GM15510 (cell line): ENCODE data around the gene LTBP3.

ENCODE experiments used
- POLR2A ChIP-seq: IDR thresholded peaks from 3 replicates; pipeline ENCODE4 v1.6.1; 2011; ENCODE audit warnings: borderline replicate concordance; ENCODE audit not compliant: insufficient read length; ENCODE audit errors: extremely low read depth

The LTBP3 gene

DNA sequence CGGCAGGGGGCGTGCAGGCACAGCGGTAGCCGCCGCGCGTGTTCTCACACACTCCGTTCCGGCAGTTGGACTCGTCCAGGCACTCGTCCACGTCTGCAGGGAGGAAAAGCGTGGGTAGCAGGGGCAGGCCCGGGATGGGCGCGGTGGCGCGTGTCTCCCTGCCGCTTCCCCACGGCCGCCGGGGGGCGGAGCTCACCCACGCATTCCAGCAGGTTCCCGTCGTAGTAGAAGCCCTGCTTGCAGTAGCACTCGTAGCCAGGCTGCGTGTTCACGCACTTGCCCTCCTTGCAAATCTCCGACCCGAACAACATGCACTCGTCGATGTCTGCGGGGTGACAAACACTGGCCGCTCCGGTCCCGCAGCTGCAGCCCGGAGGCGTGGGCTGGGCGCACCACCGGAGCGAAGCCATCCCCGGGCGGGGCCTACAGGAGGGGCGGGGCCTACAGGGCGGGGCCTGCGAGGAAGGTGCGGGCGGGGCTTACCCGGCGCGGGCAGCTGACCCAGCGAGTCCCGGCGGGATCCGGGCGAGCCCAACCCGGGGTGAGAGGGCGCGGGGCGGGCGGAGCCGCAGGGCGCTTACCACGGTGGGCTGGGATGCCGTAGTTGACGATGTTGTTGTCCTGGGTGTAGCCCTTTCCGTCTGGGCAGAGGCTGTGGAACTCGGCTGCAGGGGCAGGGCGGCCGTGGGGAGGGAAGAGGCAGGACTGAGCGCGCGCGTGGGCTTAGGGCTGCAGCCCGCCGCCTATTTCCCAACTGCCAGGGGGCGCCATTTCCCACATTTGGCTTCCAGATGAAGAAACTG is 17.7 kb downstream of the LTBP3 start:
- peak; percentile 63 for TF ChIP-seq POLR2A

DNA sequence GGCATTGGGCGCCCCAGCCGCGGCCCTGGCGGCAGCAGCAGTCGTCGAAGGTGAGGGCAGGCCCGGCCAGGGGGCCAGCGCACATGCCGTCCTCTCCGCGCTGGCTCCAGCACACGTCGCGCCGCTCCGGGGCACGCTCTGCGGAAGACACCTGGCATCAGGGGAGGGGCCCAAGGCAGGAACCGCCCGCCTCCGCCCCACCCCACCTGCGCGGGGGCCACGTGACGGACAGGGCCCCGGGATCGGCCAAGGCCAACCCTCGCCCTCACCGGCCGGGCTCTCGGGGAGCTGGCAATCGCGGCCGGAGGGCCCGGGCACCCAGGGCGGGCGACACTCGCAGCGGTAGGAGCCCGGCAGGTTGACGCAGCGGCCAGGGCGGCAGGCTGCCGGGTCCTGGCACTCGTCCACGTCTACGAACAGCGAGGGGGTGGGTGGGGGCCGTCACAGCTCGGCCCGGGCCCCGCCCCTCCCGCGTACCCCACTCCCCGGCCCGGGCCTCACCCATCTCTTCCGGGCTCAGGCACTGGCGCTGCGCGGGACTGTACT is 18.3 kb downstream of the LTBP3 start:
- TF ChIP-seq POLR2A, result no peak

GRCh38 chr11:65538915-65539743 is 19.0 kb downstream of the LTBP3 start:
- no peak for TF ChIP-seq POLR2A

DNA sequence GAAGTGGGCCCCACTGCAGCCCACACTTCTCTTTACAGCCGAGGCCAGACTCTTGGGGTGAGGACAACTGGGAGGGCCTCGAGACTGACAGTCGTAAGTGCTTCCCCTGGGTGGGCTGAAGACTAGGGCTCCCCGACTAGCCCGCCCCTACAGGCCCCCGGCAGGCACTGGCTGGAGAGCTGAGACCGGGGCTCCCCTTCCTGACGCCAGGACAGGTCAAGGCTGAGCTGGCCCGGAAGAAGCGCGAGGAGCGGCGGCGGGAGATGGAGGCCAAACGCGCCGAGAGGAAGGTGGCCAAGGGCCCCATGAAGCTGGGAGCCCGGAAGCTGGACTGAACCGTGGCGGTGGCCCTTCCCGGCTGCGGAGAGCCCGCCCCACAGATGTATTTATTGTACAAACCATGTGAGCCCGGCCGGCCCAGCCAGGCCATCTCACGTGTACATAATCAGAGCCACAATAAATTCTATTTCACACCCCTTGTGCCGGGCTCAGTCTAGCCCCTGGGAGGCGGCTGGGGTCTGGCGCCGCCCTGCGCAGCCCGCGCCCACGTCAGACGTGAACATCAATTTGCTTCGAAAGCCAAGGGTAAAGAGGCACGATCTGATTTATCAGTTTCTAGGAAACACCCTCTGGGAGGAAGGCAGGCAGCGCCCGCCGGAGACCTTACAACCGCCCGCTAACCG is 19.8 kb downstream of the LTBP3 start:
- no peak for TF ChIP-seq POLR2A

DNA sequence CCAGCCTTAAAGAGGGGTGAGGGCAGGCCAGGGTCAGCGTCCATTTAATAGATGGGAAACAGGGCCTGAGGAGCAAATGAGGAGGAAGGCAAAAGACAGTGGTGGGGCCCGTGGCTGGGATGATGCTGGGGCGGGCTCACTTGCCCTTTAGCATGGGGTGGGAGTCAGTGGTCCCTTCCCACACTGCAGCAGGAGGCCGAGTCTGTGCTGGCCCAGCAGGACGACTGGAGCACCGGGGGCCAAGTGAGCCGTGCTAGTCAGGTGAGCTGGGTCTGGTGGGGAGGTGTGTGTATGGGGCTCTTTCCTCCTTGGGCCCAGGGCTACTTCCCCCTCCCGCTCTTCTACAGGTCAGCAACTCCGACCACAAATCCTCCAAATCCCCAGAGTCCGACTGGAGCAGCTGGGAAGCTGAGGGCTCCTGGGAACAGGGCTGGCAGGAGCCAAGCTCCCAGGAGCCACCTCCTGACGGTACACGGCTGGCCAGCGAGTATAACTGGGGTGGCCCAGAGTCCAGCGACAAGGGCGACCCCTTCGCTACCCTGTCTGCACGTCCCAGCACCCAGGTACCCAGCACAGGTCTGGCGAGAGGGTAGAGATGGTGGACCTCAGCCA is 20.4 kb downstream of the LTBP3 start:
- TF ChIP-seq POLR2A, result peak; percentile 16

GRCh38 chr11:65537296-65537597 is 20.9 kb downstream of the LTBP3 start:
- TF ChIP-seq POLR2A, result no peak

DNA sequence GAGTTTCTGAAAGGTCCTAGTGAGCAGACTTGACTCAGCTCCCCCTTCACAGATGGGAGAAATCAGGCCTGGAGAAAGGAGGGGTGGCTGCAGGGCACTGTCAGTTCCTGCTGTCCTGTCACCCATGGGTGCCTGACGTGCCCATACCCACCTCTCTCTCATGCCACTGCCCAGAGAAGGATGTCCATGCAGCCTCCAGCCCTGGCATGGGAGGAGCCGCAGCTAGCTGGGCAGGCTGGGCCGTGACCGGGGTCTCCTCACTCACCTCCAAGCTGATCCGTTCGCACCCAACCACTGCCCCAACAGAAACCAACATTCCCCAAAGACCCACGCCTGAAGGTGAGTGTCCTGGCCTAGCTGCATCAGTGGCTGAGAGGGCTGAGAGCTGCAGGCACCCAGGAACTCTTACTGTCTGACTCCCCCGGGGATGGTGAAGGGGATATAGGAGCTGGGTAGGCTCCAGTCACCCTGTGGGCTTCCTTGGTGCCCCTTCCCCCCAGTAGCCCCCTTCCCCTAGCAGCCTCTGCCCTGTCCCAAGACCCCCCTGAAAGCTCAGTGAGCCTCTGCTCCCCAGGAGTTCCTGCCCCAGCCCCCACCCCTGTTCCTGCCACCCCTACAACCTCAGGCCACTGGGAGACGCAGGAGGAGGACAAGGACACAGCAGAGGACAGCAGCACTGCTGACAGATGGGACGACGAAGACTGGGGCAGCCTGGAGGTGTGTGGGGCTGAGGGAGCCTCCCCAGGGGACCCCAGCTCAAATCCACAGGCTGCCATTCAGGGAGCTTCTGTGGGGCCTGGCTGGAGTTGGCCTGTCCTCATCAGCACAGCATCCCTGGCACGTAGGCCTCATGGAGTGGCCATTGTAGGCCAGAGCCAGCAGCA is 21.5 kb downstream of the LTBP3 start:
- TF ChIP-seq POLR2A, result no peak

DNA sequence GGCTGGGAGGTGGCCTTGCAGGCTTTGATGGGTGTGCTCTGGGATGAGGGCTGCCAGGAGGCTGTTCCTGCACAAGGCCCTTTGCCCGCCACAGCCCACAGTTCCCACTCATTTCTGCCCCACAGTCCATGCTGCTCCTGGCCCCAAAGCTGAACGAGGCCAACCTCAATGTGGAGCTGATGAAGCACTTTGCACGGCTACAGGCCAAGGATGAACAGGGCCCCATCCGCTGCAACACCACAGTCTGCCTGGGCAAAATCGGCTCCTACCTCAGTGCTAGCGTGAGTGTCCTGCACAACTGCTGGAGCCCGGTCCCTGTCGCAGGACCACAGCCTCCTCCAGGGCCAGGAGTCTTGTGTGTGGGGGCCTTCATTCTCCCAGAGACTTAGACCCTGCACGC is 23.1 kb downstream of the LTBP3 start:
- TF ChIP-seq POLR2A, result no peak

DNA sequence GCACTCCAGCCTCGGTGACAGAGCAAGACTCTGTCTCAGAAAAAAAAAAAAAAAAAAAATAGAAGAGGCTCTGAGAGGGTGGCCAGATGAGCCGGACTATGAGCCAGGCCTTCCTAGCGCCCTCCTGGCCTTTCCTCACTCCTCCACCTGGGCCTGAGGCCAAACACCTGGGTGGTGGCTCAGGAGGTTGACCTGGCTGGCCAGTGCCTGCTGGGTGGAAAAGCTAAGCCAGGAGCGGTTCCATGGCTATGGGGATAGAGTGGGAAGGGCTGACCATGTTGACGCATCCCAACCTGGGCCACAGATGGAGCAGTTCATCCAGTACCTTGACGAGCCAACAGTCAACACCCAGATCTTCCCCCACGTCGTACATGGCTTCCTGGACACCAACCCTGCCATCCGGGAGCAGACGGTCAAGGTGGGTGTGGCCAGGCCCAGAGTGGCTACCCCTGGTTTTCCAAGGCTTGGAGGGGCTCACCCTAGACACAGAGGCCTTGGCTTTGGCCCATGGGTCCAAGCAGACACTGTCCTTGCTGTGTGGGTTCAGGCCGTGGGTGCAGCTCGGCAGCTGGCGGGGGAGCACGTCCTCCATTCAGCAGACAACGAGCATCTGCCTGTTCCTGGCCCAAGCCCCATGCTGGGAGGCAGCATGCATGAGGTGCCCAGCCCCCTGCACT is 25.6 kb downstream of the LTBP3 start:
- no peak for TF ChIP-seq POLR2A

DNA sequence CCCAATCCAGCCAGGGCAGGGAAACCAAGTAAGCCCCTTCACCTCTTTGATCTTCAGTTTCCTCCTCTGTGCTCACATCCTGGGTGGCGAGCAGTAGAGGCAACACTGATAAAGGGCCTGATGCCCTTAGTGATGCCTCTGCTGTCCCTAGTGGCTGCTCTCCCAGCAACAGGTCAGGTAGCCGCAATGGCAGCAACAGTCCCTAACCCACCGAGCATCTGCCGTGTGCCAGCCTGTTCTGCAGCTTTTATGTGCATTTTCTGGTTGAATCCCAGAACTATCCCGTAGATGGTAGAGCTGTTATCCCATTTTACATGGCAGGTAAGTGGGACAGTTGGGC is 28.0 kb downstream of the LTBP3 start:
- TF ChIP-seq POLR2A, result no peak

DNA sequence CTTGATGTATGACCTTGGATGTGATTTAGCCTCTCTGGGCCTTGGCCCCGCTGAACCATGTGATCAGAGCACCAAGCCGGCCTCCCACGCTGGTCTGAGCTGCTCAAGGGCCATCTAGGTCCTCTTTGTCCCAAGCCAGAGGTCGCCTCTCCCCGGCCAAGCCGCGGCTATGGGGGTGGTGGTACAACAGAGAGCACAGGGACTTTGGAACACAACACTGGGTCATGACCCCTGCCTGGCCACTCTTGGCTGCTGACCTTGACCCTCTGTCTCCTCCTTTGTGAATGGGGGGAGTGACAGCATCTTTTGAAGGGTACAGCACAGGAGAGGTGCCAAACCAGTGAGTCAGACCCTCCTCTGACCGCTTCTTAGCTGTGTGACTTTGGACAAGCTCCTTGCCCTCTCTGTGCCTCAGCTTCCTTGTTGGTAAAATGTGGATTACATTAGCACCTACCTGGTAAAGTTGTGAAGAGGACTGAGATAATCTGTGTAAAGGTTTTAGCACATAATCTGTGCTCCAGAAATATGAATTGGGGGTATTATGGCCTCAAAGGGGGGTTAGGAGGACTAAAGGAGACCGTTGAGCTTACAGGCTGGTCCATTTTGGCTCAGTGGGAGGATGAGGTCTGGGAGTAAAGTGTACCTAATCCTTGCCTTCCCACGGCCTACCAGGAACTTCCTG is 28.5 kb downstream of the LTBP3 start:
- no peak for TF ChIP-seq POLR2A

DNA sequence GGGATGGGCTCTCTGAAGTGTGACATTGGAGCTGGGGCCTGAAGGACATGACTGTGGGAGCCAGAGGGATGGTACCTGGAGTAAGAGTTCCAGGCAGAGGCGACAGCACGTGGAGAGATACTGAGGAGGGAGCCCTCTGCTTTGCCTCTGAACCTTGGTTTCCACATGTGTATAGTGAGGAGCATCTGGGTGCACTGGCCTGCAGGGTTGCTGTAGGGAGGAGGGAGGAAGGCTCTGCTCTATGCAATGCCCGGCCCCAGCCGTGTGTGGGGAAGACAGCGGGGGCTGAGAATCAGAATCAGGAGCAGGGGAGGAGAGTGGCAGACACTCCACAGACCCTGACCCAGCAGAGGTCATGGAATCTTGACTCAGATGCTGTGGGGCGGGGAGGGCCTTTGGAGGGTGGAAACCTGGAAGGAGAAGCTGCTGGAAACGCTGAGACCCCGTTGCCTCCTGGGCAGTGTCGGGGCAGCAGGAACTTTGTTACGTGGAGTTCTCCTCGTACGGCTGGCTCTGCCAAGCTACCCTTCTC is 29.3 kb downstream of the LTBP3 start:
- no peak for TF ChIP-seq POLR2A

- TF ChIP-seq POLR2A, result no peak
Observed at GRCh38 chr11:65526744-65527143, 31.4 kb downstream of the LTBP3 start.
